Measurements from ENCODE around the gene KRT76.
"Not testable (repeated sequence)": the region's sequence is repeated elsewhere in the genome, so short reads cannot be mapped to it uniquely, and the experiment has no call there.

KRT76 gene

GRCh38 chr12:52763991-52764390, 13.2 kb downstream of the KRT76 start:
- Histone ChIP-seq H3K27ac (ENCODE audit: low read depth, low read length) (no peak overlapping the region), H3K4me3 (ENCODE audit: low read length) (no peak overlapping the region), H3K9ac (ENCODE audit: low read depth, low read length) (no peak overlapping the region), H3K4me1 (ENCODE audit: insufficient read depth, low read length) (no peaks in the 10 kb centered on the region), H3K27me3 (ENCODE audit: insufficient read depth, low read length) (no peaks in the 10 kb centered on the region), H3K9me3 (ENCODE audit: insufficient read depth, low read depth, low read length) (peaks cover 12% of the 10 kb centered on the region; the same call in 1 of the 2 replicates), H3K36me3 (ENCODE audit: insufficient read depth, low read length) (no peaks in the 10 kb centered on the region)
- 76% methylated on average over 2 of the region's 2 CpGs for WGBS

GRCh38 chr12:52763036-52763659, 14.0 kb downstream of the KRT76 start:
- WGBS: 76% methylated on average over 8 of the region's 9 CpGs
- no peaks in the 10 kb centered on the region for H3K36me3 ChIP-seq (ENCODE audit: insufficient read depth, low read length)
- no peak overlapping the region for H3K27ac ChIP-seq (ENCODE audit: low read depth, low read length)
- H3K9me3 ChIP-seq (ENCODE audit: insufficient read depth, low read depth, low read length): peaks cover 12% of the 10 kb centered on the region; the same call in 1 of the 2 replicates
- no peak overlapping the region for H3K4me3 ChIP-seq (ENCODE audit: low read length)
- H3K4me1 ChIP-seq (ENCODE audit: insufficient read depth, low read length): no peaks in the 10 kb centered on the region
- H3K9ac ChIP-seq (ENCODE audit: low read depth, low read length): no peak overlapping the region
- no peaks in the 10 kb centered on the region for H3K27me3 ChIP-seq (ENCODE audit: insufficient read depth, low read length)

GRCh38 chr12:52761802-52762201, 15.3 kb downstream of the KRT76 start:
- H3K4me1 ChIP-seq (ENCODE audit: insufficient read depth, low read length): no peaks in the 10 kb centered on the region
- H3K36me3 ChIP-seq (ENCODE audit: insufficient read depth, low read length): no peaks in the 10 kb centered on the region
- no peak overlapping the region for H3K27ac ChIP-seq (ENCODE audit: low read depth, low read length)
- 85% methylated on average over 2 of the region's 2 CpGs for WGBS
- no peak overlapping the region for H3K9ac ChIP-seq (ENCODE audit: low read depth, low read length)
- no peak overlapping the region for H3K4me3 ChIP-seq (ENCODE audit: low read length)
- peaks cover 12% of the 10 kb centered on the region; the same call in 1 of the 2 replicates for H3K9me3 ChIP-seq (ENCODE audit: insufficient read depth, low read depth, low read length)
- peaks cover 3% of the 10 kb centered on the region for H3K27me3 ChIP-seq (ENCODE audit: insufficient read depth, low read length)

GRCh38 chr12:52761218-52761617, 15.9 kb downstream of the KRT76 start:
- H3K9ac ChIP-seq (ENCODE audit: low read depth, low read length); H3K4me3 ChIP-seq (ENCODE audit: low read length); H3K27ac ChIP-seq (ENCODE audit: low read depth, low read length); H3K4me1 ChIP-seq (ENCODE audit: insufficient read depth, low read length); H3K27me3 ChIP-seq (ENCODE audit: insufficient read depth, low read length); H3K36me3 ChIP-seq (ENCODE audit: insufficient read depth, low read length): not testable (repeated sequence)
- WGBS: 85% methylated on average over 8 of the region's 8 CpGs
- H3K9me3 ChIP-seq (ENCODE audit: insufficient read depth, low read depth, low read length): peaks cover 12% of the 10 kb centered on the region; the same call in 1 of the 2 replicates

- H3K4me1 ChIP-seq (ENCODE audit: insufficient read depth, low read length): no peaks in the 10 kb centered on the region
- H3K9me3 ChIP-seq (ENCODE audit: insufficient read depth, low read depth, low read length): peaks cover 12% of the 10 kb centered on the region; the same call in 1 of the 2 replicates
- no peak overlapping the region for H3K4me3 ChIP-seq (ENCODE audit: low read length)
- H3K9ac ChIP-seq (ENCODE audit: low read depth, low read length): no peak overlapping the region
- no peak overlapping the region for H3K27ac ChIP-seq (ENCODE audit: low read depth, low read length)
- H3K36me3 ChIP-seq (ENCODE audit: insufficient read depth, low read length): no peaks in the 10 kb centered on the region
- H3K27me3 ChIP-seq (ENCODE audit: insufficient read depth, low read length): peaks cover 3% of the 10 kb centered on the region
Measured at GRCh38 chr12:52760623-52761022, 16.5 kb downstream of the KRT76 start.

- H3K27ac ChIP-seq (ENCODE audit: low read depth, low read length): no peak overlapping the region
- WGBS: 63% methylated on average over 2 of the region's 2 CpGs
- no peaks in the 10 kb centered on the region for H3K36me3 ChIP-seq (ENCODE audit: insufficient read depth, low read length)
Measured at GRCh38 chr12:52759695-52760094, 17.4 kb downstream of the KRT76 start.

GRCh38 chr12:52759218-52759617, 17.9 kb downstream of the KRT76 start:
- H3K27me3 ChIP-seq (ENCODE audit: insufficient read depth, low read length): peaks cover 3% of the 10 kb centered on the region
- 70% methylated on average over 2 of the region's 2 CpGs for WGBS
- H3K9ac ChIP-seq (ENCODE audit: low read depth, low read length): no peak overlapping the region
- no peak overlapping the region for H3K27ac ChIP-seq (ENCODE audit: low read depth, low read length)
- no peaks in the 10 kb centered on the region for H3K4me1 ChIP-seq (ENCODE audit: insufficient read depth, low read length)
- H3K36me3 ChIP-seq (ENCODE audit: insufficient read depth, low read length): no peaks in the 10 kb centered on the region
- H3K9me3 ChIP-seq (ENCODE audit: insufficient read depth, low read depth, low read length): peaks cover 12% of the 10 kb centered on the region; the same call in 1 of the 2 replicates
- H3K4me3 ChIP-seq (ENCODE audit: low read length): no peak overlapping the region

More at GRCh38 chr12:52759695-52760094, 17.4 kb downstream of the KRT76 start:
- Histone ChIP-seq H3K4me3 (ENCODE audit: low read length) (no peak overlapping the region), H3K9me3 (ENCODE audit: insufficient read depth, low read depth, low read length) (peaks cover 12% of the 10 kb centered on the region; the same call in 1 of the 2 replicates), H3K9ac (ENCODE audit: low read depth, low read length) (no peak overlapping the region), H3K4me1 (ENCODE audit: insufficient read depth, low read length) (no peaks in the 10 kb centered on the region), H3K27me3 (ENCODE audit: insufficient read depth, low read length) (peaks cover 3% of the 10 kb centered on the region)

GRCh38 chr12:52757449-52758176, 19.5 kb downstream of the KRT76 start:
- Histone ChIP-seq H3K4me3 (ENCODE audit: low read length) (no peak overlapping the region), H3K9me3 (ENCODE audit: insufficient read depth, low read depth, low read length) (peaks cover 12% of the 10 kb centered on the region; the same call in 1 of the 2 replicates), H3K27ac (ENCODE audit: low read depth, low read length) (no peak overlapping the region), H3K9ac (ENCODE audit: low read depth, low read length) (no peak overlapping the region), H3K4me1 (ENCODE audit: insufficient read depth, low read length) (no peaks in the 10 kb centered on the region), H3K27me3 (ENCODE audit: insufficient read depth, low read length) (peaks cover 3% of the 10 kb centered on the region), H3K36me3 (ENCODE audit: insufficient read depth, low read length) (no peaks in the 10 kb centered on the region)
- WGBS: 37% methylated on average over 1 of the region's 1 CpG

GRCh38 chr12:52756281-52756960, 20.7 kb downstream of the KRT76 start:
- H3K36me3 ChIP-seq (ENCODE audit: insufficient read depth, low read length): no peaks in the 10 kb centered on the region
- peaks cover 8% of the 10 kb centered on the region for H3K27me3 ChIP-seq (ENCODE audit: insufficient read depth, low read length)
- no peaks in the 10 kb centered on the region for H3K4me1 ChIP-seq (ENCODE audit: insufficient read depth, low read length)
- peaks cover 9% of the 10 kb centered on the region; the same call in 1 of the 2 replicates for H3K9me3 ChIP-seq (ENCODE audit: insufficient read depth, low read depth, low read length)
- 82% methylated on average over 8 of the region's 8 CpGs for WGBS
- no peak overlapping the region for H3K4me3 ChIP-seq (ENCODE audit: low read length)
- H3K27ac ChIP-seq (ENCODE audit: low read depth, low read length): no peak overlapping the region
- no peak overlapping the region for H3K9ac ChIP-seq (ENCODE audit: low read depth, low read length)

GRCh38 chr12:52755533-52755932, 21.6 kb downstream of the KRT76 start:
- Histone ChIP-seq H3K4me3 (ENCODE audit: low read length) (no peak overlapping the region), H3K36me3 (ENCODE audit: insufficient read depth, low read length) (no peaks in the 10 kb centered on the region), H3K27ac (ENCODE audit: low read depth, low read length) (no peak overlapping the region), H3K9ac (ENCODE audit: low read depth, low read length) (no peak overlapping the region), H3K9me3 (ENCODE audit: insufficient read depth, low read depth, low read length) (peaks cover 5% of the 10 kb centered on the region; the same call in 1 of the 2 replicates), H3K4me1 (ENCODE audit: insufficient read depth, low read length) (no peaks in the 10 kb centered on the region), H3K27me3 (ENCODE audit: insufficient read depth, low read length) (peaks cover 12% of the 10 kb centered on the region)
- WGBS: 88% methylated on average over 3 of the region's 3 CpGs

- no peaks in the 10 kb centered on the region for H3K4me1 ChIP-seq (ENCODE audit: insufficient read depth, low read length)
- H3K27me3 ChIP-seq (ENCODE audit: insufficient read depth, low read length): peaks cover 12% of the 10 kb centered on the region
- H3K4me3 ChIP-seq (ENCODE audit: low read length): no peak overlapping the region
- H3K9me3 ChIP-seq (ENCODE audit: insufficient read depth, low read depth, low read length): no peaks in the 10 kb centered on the region
- H3K27ac ChIP-seq (ENCODE audit: low read depth, low read length): no peak overlapping the region
- H3K9ac ChIP-seq (ENCODE audit: low read depth, low read length): no peak overlapping the region
- H3K36me3 ChIP-seq (ENCODE audit: insufficient read depth, low read length): no peaks in the 10 kb centered on the region
Measured at GRCh38 chr12:52754135-52754534, 23.0 kb downstream of the KRT76 start.
